ENCODE results near the gene TMED5. TPM values are rescaled to one million over a fixed set of nuclear protein-coding genes. Genes with fewer than 3 reads are reported as not detected.
"Not testable (repeated sequence)": the region's sequence is repeated elsewhere in the genome, so short reads cannot be mapped to it uniquely, and the experiment has no call there.

Gene TMED5
- total RNA-seq, 1 donor = 50.3 TPM

GRCh38 chr1:93186667-93187066 is 6.5 kb upstream of the TMED5 start:
- no peak overlapping the region for H2AFZ ChIP-seq (ENCODE audit: low read length)
- H3K9me3 ChIP-seq (ENCODE audit: low read depth, low read length) = no peaks in the 10 kb centered on the region
- no peak overlapping the region for H3K4me2 ChIP-seq (ENCODE audit: insufficient read depth, low read length)
- no peaks in the 10 kb centered on the region for H3K36me3 ChIP-seq (ENCODE audit: insufficient read depth, low read length)
- peaks cover 24% of the 10 kb centered on the region for H3K79me2 ChIP-seq (ENCODE audit: insufficient read depth, low read length)
- no peak overlapping the region for H3K27ac ChIP-seq (ENCODE audit: low read depth, low read length)
- DNase-seq (ENCODE audit: insufficient read length, low spot score, missing footprints) = no peak
- no peaks in the 10 kb centered on the region for H4K20me1 ChIP-seq (ENCODE audit: insufficient read depth, low read length)
- H3K4me1 ChIP-seq (ENCODE audit: insufficient read depth, low read length) = peaks cover 3% of the 10 kb centered on the region
- TF ChIP-seq, protein P1, sequence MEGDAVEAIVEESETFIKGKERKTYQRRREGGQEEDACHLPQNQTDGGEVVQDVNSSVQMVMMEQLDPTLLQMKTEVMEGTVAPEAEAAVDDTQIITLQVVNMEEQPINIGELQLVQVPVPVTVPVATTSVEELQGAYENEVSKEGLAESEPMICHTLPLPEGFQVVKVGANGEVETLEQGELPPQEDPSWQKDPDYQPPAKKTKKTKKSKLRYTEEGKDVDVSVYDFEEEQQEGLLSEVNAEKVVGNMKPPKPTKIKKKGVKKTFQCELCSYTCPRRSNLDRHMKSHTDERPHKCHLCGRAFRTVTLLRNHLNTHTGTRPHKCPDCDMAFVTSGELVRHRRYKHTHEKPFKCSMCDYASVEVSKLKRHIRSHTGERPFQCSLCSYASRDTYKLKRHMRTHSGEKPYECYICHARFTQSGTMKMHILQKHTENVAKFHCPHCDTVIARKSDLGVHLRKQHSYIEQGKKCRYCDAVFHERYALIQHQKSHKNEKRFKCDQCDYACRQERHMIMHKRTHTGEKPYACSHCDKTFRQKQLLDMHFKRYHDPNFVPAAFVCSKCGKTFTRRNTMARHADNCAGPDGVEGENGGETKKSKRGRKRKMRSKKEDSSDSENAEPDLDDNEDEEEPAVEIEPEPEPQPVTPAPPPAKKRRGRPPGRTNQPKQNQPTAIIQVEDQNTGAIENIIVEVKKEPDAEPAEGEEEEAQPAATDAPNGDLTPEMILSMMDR (IDR thresholded peaks at IDR 0.05; ENCODE audit: extremely low read depth, low read depth, low read length) = no peak
- H3K27me3 ChIP-seq (ENCODE audit: insufficient read depth, low read length) = no peaks in the 10 kb centered on the region
- no peak overlapping the region for H3K4me3 ChIP-seq (ENCODE audit: insufficient read depth, low read length)

- peaks cover 62% of the 10 kb centered on the region for H3K79me2 ChIP-seq (ENCODE audit: insufficient read depth, low read length)
- H3K27ac ChIP-seq (ENCODE audit: low read depth, low read length) = peak within 1 kb of the TSS; percentile 99
- H3K4me2 ChIP-seq (ENCODE audit: insufficient read depth, low read length) = peak within 1 kb of the TSS; percentile 92
- no peaks in the 10 kb centered on the region for H3K27me3 ChIP-seq (ENCODE audit: insufficient read depth, low read length)
- no peaks in the 10 kb centered on the region for H3K36me3 ChIP-seq (ENCODE audit: insufficient read depth, low read length)
- peak within 1 kb of the TSS; percentile 94 for H3K4me3 ChIP-seq (ENCODE audit: insufficient read depth, low read length)
- TF ChIP-seq, protein P1 (IDR thresholded peaks at IDR 0.05; ENCODE audit: extremely low read depth, low read depth, low read length) = no peak
- H3K9me3 ChIP-seq (ENCODE audit: low read depth, low read length) = no peaks in the 10 kb centered on the region
- H2AFZ ChIP-seq (ENCODE audit: low read length) = peak within 1 kb of the TSS; percentile 86
- H4K20me1 ChIP-seq (ENCODE audit: insufficient read depth, low read length) = peaks cover 19% of the 10 kb centered on the region
- peaks cover 20% of the 10 kb centered on the region for H3K4me1 ChIP-seq (ENCODE audit: insufficient read depth, low read length)
- DNase-seq (ENCODE audit: insufficient read length, low spot score, missing footprints) = no peak
Measured at GRCh38 chr1:93180723-93181613, 755 bp upstream of the TMED5 start, which contains the start of gene CCDC18. TSS of gene CCDC18 (plus strand) at chr1:93180724. CDS start at chr1:93183362, 2,638 bp downstream.

- TF ChIP-seq, protein P1 (IDR thresholded peaks at IDR 0.05; ENCODE audit: extremely low read depth, low read depth, low read length) = no peak
- Histone ChIP-seq H3K9me3 (ENCODE audit: low read depth, low read length) (no peaks in the 10 kb centered on the region), H3K27ac (ENCODE audit: low read depth, low read length) (peak overlapping the region; percentile 99), H3K4me1 (ENCODE audit: insufficient read depth, low read length) (peaks cover 20% of the 10 kb centered on the region), H3K27me3 (ENCODE audit: insufficient read depth, low read length) (no peaks in the 10 kb centered on the region), H4K20me1 (ENCODE audit: insufficient read depth, low read length) (peaks cover 23% of the 10 kb centered on the region), H3K4me3 (ENCODE audit: insufficient read depth, low read length) (peak overlapping the region; percentile 94), H2AFZ (ENCODE audit: low read length) (no peak overlapping the region), H3K79me2 (ENCODE audit: insufficient read depth, low read length) (peaks cover 74% of the 10 kb centered on the region), H3K4me2 (ENCODE audit: insufficient read depth, low read length) (peak overlapping the region; percentile 78), H3K36me3 (ENCODE audit: insufficient read depth, low read length) (no peaks in the 10 kb centered on the region)
- peak; percentile 46 for DNase-seq (ENCODE audit: insufficient read length, low spot score, missing footprints)
Measured at GRCh38 chr1:93178418-93178817, 1.8 kb downstream of the TMED5 start.

GRCh38 chr1:93177991-93178390 is 2.2 kb downstream of the TMED5 start:
- peaks cover 21% of the 10 kb centered on the region for H3K4me1 ChIP-seq (ENCODE audit: insufficient read depth, low read length)
- TF ChIP-seq, protein P1 (IDR thresholded peaks at IDR 0.05; ENCODE audit: extremely low read depth, low read depth, low read length) = no peak
- no peaks in the 10 kb centered on the region for H3K9me3 ChIP-seq (ENCODE audit: low read depth, low read length)
- no peak overlapping the region for H2AFZ ChIP-seq (ENCODE audit: low read length)
- DNase-seq (ENCODE audit: insufficient read length, low spot score, missing footprints) = peak; percentile 80
- peak overlapping the region; percentile 94 for H3K4me3 ChIP-seq (ENCODE audit: insufficient read depth, low read length)
- H3K4me2 ChIP-seq (ENCODE audit: insufficient read depth, low read length) = peak overlapping the region; percentile 78
- H3K27ac ChIP-seq (ENCODE audit: low read depth, low read length) = peak overlapping the region; percentile 99
- H3K79me2 ChIP-seq (ENCODE audit: insufficient read depth, low read length) = peaks cover 76% of the 10 kb centered on the region
- peaks cover 23% of the 10 kb centered on the region for H4K20me1 ChIP-seq (ENCODE audit: insufficient read depth, low read length)
- H3K36me3 ChIP-seq (ENCODE audit: insufficient read depth, low read length) = no peaks in the 10 kb centered on the region
- no peaks in the 10 kb centered on the region for H3K27me3 ChIP-seq (ENCODE audit: insufficient read depth, low read length)

DNA sequence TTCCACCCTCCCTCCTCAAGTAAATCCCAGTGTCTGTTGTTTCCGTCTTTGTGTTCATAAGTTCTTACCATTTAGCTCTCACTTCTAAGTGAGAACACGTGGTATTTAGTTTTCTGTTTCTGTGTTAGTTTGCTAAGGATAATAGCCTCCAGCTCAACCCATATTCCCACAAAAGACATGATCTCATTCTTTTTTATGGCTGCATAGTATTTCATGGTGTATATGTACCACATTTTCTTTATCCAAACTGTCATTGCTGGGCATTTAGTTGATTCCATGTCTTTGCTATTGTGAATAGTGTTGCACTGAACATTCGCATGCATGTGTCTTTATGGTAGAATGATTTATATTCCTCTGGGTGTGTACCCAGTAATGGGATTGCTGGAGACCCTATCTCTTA is 5.6 kb downstream of the TMED5 start:
- Histone ChIP-seq H4K20me1 (ENCODE audit: insufficient read depth, low read length) (peaks cover 46% of the 10 kb centered on the region), H3K4me1 (ENCODE audit: insufficient read depth, low read length) (peaks cover 24% of the 10 kb centered on the region), H3K79me2 (ENCODE audit: insufficient read depth, low read length) (peaks cover 91% of the 10 kb centered on the region)
- H2AFZ ChIP-seq (ENCODE audit: low read length); H3K4me2 ChIP-seq (ENCODE audit: insufficient read depth, low read length); H3K4me3 ChIP-seq (ENCODE audit: insufficient read depth, low read length); H3K27ac ChIP-seq (ENCODE audit: low read depth, low read length); H3K36me3 ChIP-seq (ENCODE audit: insufficient read depth, low read length); H3K27me3 ChIP-seq (ENCODE audit: insufficient read depth, low read length); DNase-seq (ENCODE audit: insufficient read length, low spot score, missing footprints); H3K9me3 ChIP-seq (ENCODE audit: low read depth, low read length): not testable (repeated sequence)
